Caco-2 (cell line): ENCODE data around the gene APLN. TPM values are rescaled to one million over a fixed set of nuclear protein-coding genes. Genes with fewer than 3 reads are reported as not detected.

Experiments used
- BruUV-seq: library from RNA; stranded (reverse); fragments of 400-500 nt; replicated peaks from 2 replicates; lab custom pipeline; 2021; lab: Mats Ljungman, UMichigan
- CTCF ChIA-PET: fragments of 300-600 bp; sonication (Branson Sonifier 250); formaldehyde crosslinking; loops from one replicate; lab custom pipeline; 2022; ENCODE audit warnings: antibody characterized with exemption; lab: Charles Lee
- POLR2A ChIA-PET: fragments of 300-600 bp; sonication (Branson Sonifier 250); formaldehyde crosslinking; loops from one replicate; lab custom pipeline; 2022; ENCODE audit warnings: antibody characterized with exemption; lab: Charles Lee
- DNase-seq, 2 experiments: peaks; one replicate each; pipeline versions ENCODE4 v3.0.0 to v3.0.0-alpha.2; 2020 to 2022
- H3K27me3 ChIP-seq: replicated peaks from 2 replicates; pipeline ENCODE4 v1.6.0; 2011; ENCODE audit warnings: low read length; ENCODE audit not compliant: control insufficient read depth, insufficient read depth
- H3K36me3 ChIP-seq: 2 replicates; pipeline ENCODE4 v1.5.1; 2011; ENCODE audit warnings: low read length; ENCODE audit not compliant: control insufficient read depth, insufficient read depth
- H3K4me1 ChIP-seq: fragments of 250-450 bp; sonication (Bioruptor Pico); 2 replicates; pipeline ENCODE4 v1.5.1; 2020; ENCODE audit warnings: mild to moderate bottlenecking
- H3K4me3 ChIP-seq: 2 replicates; pipeline ENCODE4 v1.5.1; 2011; ENCODE audit warnings: low read depth, mild to moderate bottlenecking, control low read depth, low read length
- H3K9me3 ChIP-seq: fragments of 250-450 bp; sonication (Bioruptor Pico); 2 replicates; pipeline ENCODE4 v1.5.1; 2020; ENCODE audit warnings: mild to moderate bottlenecking, moderate library complexity
- H3K27ac Mint-ChIP-seq: one replicate; pipeline ENCODE4 v1.8.0; 2022; ENCODE audit warnings: mixed read lengths; ENCODE audit not compliant: unreplicated experiment
- H3K27me3 Mint-ChIP-seq: one replicate; pipeline ENCODE4 v1.8.0; 2022; ENCODE audit warnings: mixed read lengths; ENCODE audit not compliant: insufficient read depth, unreplicated experiment
- H3K36me3 Mint-ChIP-seq: one replicate; pipeline ENCODE4 v1.8.0; 2022; ENCODE audit warnings: mild to moderate bottlenecking, mixed read lengths; ENCODE audit not compliant: insufficient read depth, unreplicated experiment
- H3K4me1 Mint-ChIP-seq: one replicate; pipeline ENCODE4 v1.8.0; 2022; ENCODE audit warnings: low read depth, mixed read lengths; ENCODE audit not compliant: unreplicated experiment
- H3K4me3 Mint-ChIP-seq: one replicate; pipeline ENCODE4 v1.8.0; 2022; ENCODE audit warnings: mild to moderate bottlenecking, moderate library complexity, mixed read lengths; ENCODE audit not compliant: unreplicated experiment
- H3K9me3 Mint-ChIP-seq: one replicate; pipeline ENCODE4 v1.8.0; 2022; ENCODE audit warnings: mixed read lengths; ENCODE audit not compliant: unreplicated experiment
- CTCF ChIP-seq, 2 experiments: fragments of 200-600 bp in 1 of 2; IDR thresholded peaks; 1 replicate in 1 of 2; 2 replicates in 1 of 2; pipeline versions ENCODE4 v1.5.1 to v1.8.0; 2011 to 2022; ENCODE audit warnings: antibody characterized with exemption in 1 of 2, control low read depth in 1 of 2, inconsistent platforms in 1 of 2, low read depth in 1 of 2, low read length in 1 of 2, mild to moderate bottlenecking in 1 of 2, moderate library complexity in 1 of 2; ENCODE audit not compliant: insufficient read depth in 1 of 2, severe bottlenecking in 1 of 2, unreplicated experiment in 1 of 2
- intact Hi-C: fragments of 100-400 bp; cut with micrococcal nuclease; formaldehyde crosslinking; loops from one replicate; pipeline ENCODE4 v1.10.0; 2022; ENCODE audit not compliant: unreplicated experiment
- total RNA-seq: library from RNA; stranded (reverse); gene quantifications from 2 replicates; pipeline ENCODE4 v1.2.3, GENCODE V29; 2022

The APLN gene
- total RNA-seq, 1 experiment from 2014 or later = 0.20 TPM

GRCh38 chrX:129700536-129700935 is 45.8 kb upstream of the APLN start:
- no peak for DNase-seq
- H3K9me3 ChIP-seq = no peaks in the 10 kb centered on the region
- H3K9me3 Mint-ChIP-seq = no peaks in the 10 kb centered on the region
- no peaks in the 10 kb centered on the region for H3K36me3 ChIP-seq
- no peaks in the 10 kb centered on the region for H3K27me3 ChIP-seq
- no peak overlapping the region for H3K4me3 ChIP-seq
- no TSS peak for BruUV-seq
- ChIA-PET POLR2A (no interaction called here), CTCF (no interaction called here)
- 0 out of 2 replicates have a peak, but pooled peaks cover 8% of the 10 kb centered on the region for H3K4me1 ChIP-seq
- intact Hi-C loops = no loop called here
- TF ChIP-seq CTCF (IDR thresholded peaks at IDR 0.05; ENCODE audit: insufficient read depth in 1 of 2, low read depth in 1 of 2, low read length in 1 of 2, severe bottlenecking in 1 of 2, unreplicated experiment in 1 of 2) = no peak
- H3K4me1 Mint-ChIP-seq = no peaks in the 10 kb centered on the region
- no peaks in the 10 kb centered on the region for H3K36me3 Mint-ChIP-seq
- H3K4me3 Mint-ChIP-seq = no peak overlapping the region
- H3K27me3 Mint-ChIP-seq = no peaks in the 10 kb centered on the region
- H3K27ac Mint-ChIP-seq = no peak overlapping the region

- H3K9me3 ChIP-seq = no peaks in the 10 kb centered on the region
- H3K36me3 ChIP-seq = no peaks in the 10 kb centered on the region
- no peaks in the 10 kb centered on the region for H3K27me3 ChIP-seq
- BruUV-seq = no TSS peak
- no peak for DNase-seq
- no peaks in the 10 kb centered on the region for H3K27me3 Mint-ChIP-seq
- no peak overlapping the region for H3K27ac Mint-ChIP-seq
- no peaks in the 10 kb centered on the region for H3K4me1 Mint-ChIP-seq
- ChIA-PET CTCF (no interaction called here), POLR2A (no interaction called here)
- no peaks in the 10 kb centered on the region for H3K9me3 Mint-ChIP-seq
- intact Hi-C loops = no loop called here
- TF ChIP-seq CTCF (IDR thresholded peaks at IDR 0.05; ENCODE audit: insufficient read depth in 1 of 2, low read depth in 1 of 2, low read length in 1 of 2, severe bottlenecking in 1 of 2, unreplicated experiment in 1 of 2) = no peak
- H3K4me1 ChIP-seq = 0 out of 2 replicates have a peak, but pooled peaks cover 8% of the 10 kb centered on the region
- H3K4me3 ChIP-seq = no peak overlapping the region
- no peak overlapping the region for H3K4me3 Mint-ChIP-seq
- H3K36me3 Mint-ChIP-seq = no peaks in the 10 kb centered on the region
Measured at GRCh38 chrX:129698150-129698549, 43.4 kb upstream of the APLN start.

GRCh38 chrX:129697204-129697829 is 42.6 kb upstream of the APLN start:
- no peak overlapping the region for H3K27ac Mint-ChIP-seq
- no peak overlapping the region for H3K4me3 ChIP-seq
- no peak overlapping the region for H3K4me3 Mint-ChIP-seq
- CTCF ChIA-PET = no interaction called here
- no peaks in the 10 kb centered on the region for H3K36me3 Mint-ChIP-seq
- POLR2A ChIA-PET = no interaction called here
- no peak for TF ChIP-seq CTCF (IDR thresholded peaks at IDR 0.05; ENCODE audit: insufficient read depth in 1 of 2, low read depth in 1 of 2, low read length in 1 of 2, severe bottlenecking in 1 of 2, unreplicated experiment in 1 of 2)
- no peaks in the 10 kb centered on the region for H3K9me3 Mint-ChIP-seq
- H3K9me3 ChIP-seq = no peaks in the 10 kb centered on the region
- intact Hi-C loops = no loop called here
- H3K36me3 ChIP-seq = no peaks in the 10 kb centered on the region
- no peak for DNase-seq
- no peaks in the 10 kb centered on the region for H3K4me1 Mint-ChIP-seq
- no peaks in the 10 kb centered on the region for H3K27me3 ChIP-seq
- H3K4me1 ChIP-seq = 0 out of 2 replicates have a peak, but pooled peaks cover 8% of the 10 kb centered on the region
- BruUV-seq = no TSS peak
- H3K27me3 Mint-ChIP-seq = no peaks in the 10 kb centered on the region
